T-helper 17 cell (primary cell): ENCODE results near the gene MTAP. TPM values are rescaled to one million over a fixed set of nuclear protein-coding genes. Genes with fewer than 3 reads are reported as not detected.

Experiments
- ATAC-seq: fragments of 150-1000 bp; cut with Tn5 transposase; 2 replicates; pipeline ENCODE4 v1.10.0; 2021; ENCODE audit warnings: mild to moderate bottlenecking, moderate library complexity
- DNase-seq, 3 donors: peaks; one replicate each; pipeline versions ENCODE4 v3.0.0 to v3.0.0-alpha.2; 2020 to 2021
- H3K9me3 ChIP-seq: one replicate; pipeline ENCODE4 v1.7.0; 2013; ENCODE audit warnings: low read length, mild to moderate bottlenecking; ENCODE audit not compliant: control insufficient read depth, poor library complexity, severe bottlenecking
- H3K27ac Mint-ChIP-seq: one replicate; pipeline ENCODE4 v1.8.0; 2022; ENCODE audit warnings: mild to moderate bottlenecking, moderate library complexity, mixed read lengths
- H3K27me3 Mint-ChIP-seq: one replicate; pipeline ENCODE4 v1.8.0; 2022; ENCODE audit warnings: mixed read lengths
- H3K36me3 Mint-ChIP-seq: one replicate; pipeline ENCODE4 v1.8.0; 2022; ENCODE audit warnings: low read depth, mixed read lengths
- H3K4me1 Mint-ChIP-seq: one replicate; pipeline ENCODE4 v1.8.0; 2022; ENCODE audit warnings: mild to moderate bottlenecking, mixed read lengths
- H3K4me3 Mint-ChIP-seq: one replicate; pipeline ENCODE4 v1.8.0; 2022; ENCODE audit warnings: mild to moderate bottlenecking, moderate library complexity, mixed read lengths
- total RNA-seq, 4 donors: library from RNA in 2 of 4; stranded (reverse) in 2 of 4; gene quantifications; one replicate each; pipeline ENCODE4 v1.2.3 and lab custom pipeline; 2022 to 2026

The MTAP gene
- total RNA-seq, 2 donors from 2014 or later: 26.2 to 28.8 TPM

GRCh38 chr9:21871256-21871975 is 69.0 kb downstream of the MTAP start:
- DNase-seq: no peak
- no peak overlapping the region for H3K4me3 Mint-ChIP-seq
- no peaks in the 10 kb centered on the region for H3K27me3 Mint-ChIP-seq
- H3K4me1 Mint-ChIP-seq: peaks cover 1% of the 10 kb centered on the region
- no peaks in the 10 kb centered on the region for H3K9me3 ChIP-seq
- no peaks in the 10 kb centered on the region for H3K36me3 Mint-ChIP-seq
- no peak for ATAC-seq
- H3K27ac Mint-ChIP-seq: no peak overlapping the region

GRCh38 chr9:21872696-21873095 is 70.3 kb downstream of the MTAP start:
- no peaks in the 10 kb centered on the region for H3K9me3 ChIP-seq
- DNase-seq: no peak
- peaks cover 3% of the 10 kb centered on the region for H3K36me3 Mint-ChIP-seq
- no peak overlapping the region for H3K27ac Mint-ChIP-seq
- H3K27me3 Mint-ChIP-seq: no peaks in the 10 kb centered on the region
- no peaks in the 10 kb centered on the region for H3K4me1 Mint-ChIP-seq
- no peak overlapping the region for H3K4me3 Mint-ChIP-seq
- ATAC-seq: no peak

GRCh38 chr9:21873540-21874221 is 71.2 kb downstream of the MTAP start:
- Mint-ChIP-seq H3K27ac (no peak overlapping the region), H3K36me3 (peaks cover 8% of the 10 kb centered on the region), H3K4me3 (no peak overlapping the region), H3K27me3 (no peaks in the 10 kb centered on the region), H3K4me1 (no peaks in the 10 kb centered on the region)
- no peaks in the 10 kb centered on the region for H3K9me3 ChIP-seq
- DNase-seq (no peak), ATAC-seq (no peak)

GRCh38 chr9:21875893-21876292 is 73.5 kb downstream of the MTAP start:
- DNase-seq: no peak
- H3K9me3 ChIP-seq: no peaks in the 10 kb centered on the region
- Mint-ChIP-seq H3K36me3 (peaks cover 8% of the 10 kb centered on the region), H3K4me3 (no peak overlapping the region), H3K4me1 (no peaks in the 10 kb centered on the region), H3K27me3 (no peaks in the 10 kb centered on the region), H3K27ac (no peak overlapping the region)
- ATAC-seq: no peak

- no peak overlapping the region for H3K27ac Mint-ChIP-seq
- H3K36me3 Mint-ChIP-seq: peaks cover 3% of the 10 kb centered on the region
- H3K9me3 ChIP-seq: no peaks in the 10 kb centered on the region
- DNase-seq (no peak), ATAC-seq (no peak)
- H3K27me3 Mint-ChIP-seq: no peaks in the 10 kb centered on the region
- H3K4me3 Mint-ChIP-seq: no peak overlapping the region
- H3K4me1 Mint-ChIP-seq: no peaks in the 10 kb centered on the region
Measured at GRCh38 chr9:21883642-21884041, 81.2 kb downstream of the MTAP start.

- H3K36me3 Mint-ChIP-seq: peaks cover 7% of the 10 kb centered on the region
- no peaks in the 10 kb centered on the region for H3K27me3 Mint-ChIP-seq
- peaks cover 4% of the 10 kb centered on the region for H3K9me3 ChIP-seq
- no peaks in the 10 kb centered on the region for H3K4me1 Mint-ChIP-seq
- H3K27ac Mint-ChIP-seq: no peak overlapping the region
- ATAC-seq: no peak
- H3K4me3 Mint-ChIP-seq: no peak overlapping the region
- DNase-seq: no peak
Measured at GRCh38 chr9:21889673-21890072, 87.2 kb downstream of the MTAP start.

- H3K9me3 ChIP-seq: peaks cover 7% of the 10 kb centered on the region
- ATAC-seq: no peak
- no peak overlapping the region for H3K4me3 Mint-ChIP-seq
- no peak overlapping the region for H3K27ac Mint-ChIP-seq
- H3K36me3 Mint-ChIP-seq: peaks cover 7% of the 10 kb centered on the region
- no peak for DNase-seq
- no peaks in the 10 kb centered on the region for H3K27me3 Mint-ChIP-seq
- H3K4me1 Mint-ChIP-seq: no peaks in the 10 kb centered on the region
Measured at GRCh38 chr9:21890696-21891095, 88.3 kb downstream of the MTAP start.

GRCh38 chr9:21901546-21901945 is 99.1 kb downstream of the MTAP start:
- H3K36me3 Mint-ChIP-seq: no peaks in the 10 kb centered on the region
- H3K4me1 Mint-ChIP-seq: no peaks in the 10 kb centered on the region
- ATAC-seq (no peak), DNase-seq (no peak)
- peaks cover 7% of the 10 kb centered on the region for H3K9me3 ChIP-seq
- H3K4me3 Mint-ChIP-seq: no peak overlapping the region
- no peaks in the 10 kb centered on the region for H3K27me3 Mint-ChIP-seq
- no peak overlapping the region for H3K27ac Mint-ChIP-seq

- peaks cover 7% of the 10 kb centered on the region for H3K9me3 ChIP-seq
- Mint-ChIP-seq H3K4me1 (no peaks in the 10 kb centered on the region), H3K27ac (no peak overlapping the region), H3K27me3 (no peaks in the 10 kb centered on the region), H3K4me3 (no peak overlapping the region), H3K36me3 (no peaks in the 10 kb centered on the region)
- DNase-seq: no peak
- no peak for ATAC-seq
Measured at GRCh38 chr9:21902136-21902535, 99.7 kb downstream of the MTAP start.

- no peaks in the 10 kb centered on the region for H3K4me1 Mint-ChIP-seq
- peaks cover 7% of the 10 kb centered on the region for H3K9me3 ChIP-seq
- no peaks in the 10 kb centered on the region for H3K27me3 Mint-ChIP-seq
- H3K36me3 Mint-ChIP-seq: no peaks in the 10 kb centered on the region
- ATAC-seq (no peak), DNase-seq (no peak)
- no peak overlapping the region for H3K27ac Mint-ChIP-seq
- no peak overlapping the region for H3K4me3 Mint-ChIP-seq
Measured at GRCh38 chr9:21903380-21903965, 101.0 kb downstream of the MTAP start.

- no peak for ATAC-seq
- H3K27ac Mint-ChIP-seq: no peak overlapping the region
- no peaks in the 10 kb centered on the region for H3K36me3 Mint-ChIP-seq
Measured at GRCh38 chr9:21904371-21904770, 101.9 kb downstream of the MTAP start.

GRCh38 chr9:21904776-21905175 is 102.3 kb downstream of the MTAP start:
- H3K36me3 Mint-ChIP-seq: no peaks in the 10 kb centered on the region
- DNase-seq (no peak), ATAC-seq (no peak)
- H3K9me3 ChIP-seq: peaks cover 9% of the 10 kb centered on the region
- no peaks in the 10 kb centered on the region for H3K4me1 Mint-ChIP-seq
- H3K27ac Mint-ChIP-seq: no peak overlapping the region
- H3K27me3 Mint-ChIP-seq: no peaks in the 10 kb centered on the region
- no peak overlapping the region for H3K4me3 Mint-ChIP-seq

More at GRCh38 chr9:21904371-21904770, 101.9 kb downstream of the MTAP start:
- Mint-ChIP-seq H3K4me1 (no peaks in the 10 kb centered on the region), H3K4me3 (no peak overlapping the region), H3K27me3 (no peaks in the 10 kb centered on the region)
- DNase-seq: no peak
- peaks cover 9% of the 10 kb centered on the region for H3K9me3 ChIP-seq

GRCh38 chr9:21906213-21906612 is 103.8 kb downstream of the MTAP start:
- no peak overlapping the region for H3K27ac Mint-ChIP-seq
- no peak for ATAC-seq
- no peak for DNase-seq
- peaks cover 9% of the 10 kb centered on the region for H3K9me3 ChIP-seq
- no peak overlapping the region for H3K4me3 Mint-ChIP-seq
- no peaks in the 10 kb centered on the region for H3K27me3 Mint-ChIP-seq
- H3K4me1 Mint-ChIP-seq: no peaks in the 10 kb centered on the region
- H3K36me3 Mint-ChIP-seq: no peaks in the 10 kb centered on the region
